K562 (cell line): Measurements from ENCODE around the gene WASF2. TPM values are rescaled to one million over a fixed set of nuclear protein-coding genes. Genes with fewer than 3 reads are reported as not detected.

Experiments
- KDM1A ChIP-seq, 2 experiments: fragments of 450-650 bp; IDR thresholded peaks; 2 replicates each; pipeline ENCODE4 v1.6.1; 2016; ENCODE audit warnings: mild to moderate bottlenecking in 2 of 2
- MAZ ChIP-seq, 2 experiments: fragments of 450-650 bp in 1 of 2; sonication (generic) in 1 of 2; formaldehyde crosslinking; IDR thresholded peaks in 1 of 2; conservative IDR thresholded peaks in 1 of 2; 2 replicates each; pipeline versions ENCODE4 v1.4.0 to v1.5.0; 2020; ENCODE audit warnings: mild to moderate bottlenecking in 1 of 2, missing genetic modification reagents in 1 of 2
- POLR2B ChIP-seq: fragments of 450-650 bp; IDR thresholded peaks from 2 replicates; pipeline ENCODE4 v1.6.1; 2018; ENCODE audit warnings: low read depth; ENCODE audit not compliant: partially characterized antibody
- RBBP5 ChIP-seq: fragments of 200-600 bp; sonication (generic); IDR thresholded peaks from 2 replicates; pipeline ENCODE4 v1.6.1; 2012; ENCODE audit warnings: borderline replicate concordance, mild to moderate bottlenecking, low read length, control low read depth, inconsistent platforms; ENCODE audit not compliant: insufficient read depth, poor library complexity, severe bottlenecking
- SIN3A ChIP-seq, 2 experiments: fragments of 150-350 bp in 1 of 2; IDR thresholded peaks; 2 replicates each; pipeline ENCODE4 v1.6.1; 2011 to 2016; ENCODE audit warnings: borderline replicate concordance in 2 of 2, low read depth in 2 of 2, low read length in 2 of 2, mild to moderate bottlenecking in 2 of 2, moderate library complexity in 2 of 2; ENCODE audit not compliant: control insufficient read depth in 1 of 2
- SREBF1 ChIP-seq: fragments of 150-350 bp; IDR thresholded peaks from 2 replicates; pipeline ENCODE4 v1.6.1; 2014; ENCODE audit warnings: antibody characterized with exemption, low read depth, low read length, borderline replicate concordance
- TOE1 ChIP-seq, 2 experiments: fragments of 450-650 bp in 1 of 2; sonication (generic) in 1 of 2; formaldehyde crosslinking in 1 of 2; IDR thresholded peaks; 2 replicates each; pipeline versions ENCODE4 v1.7.1 to v1.8.0; 2016 to 2022; ENCODE audit warnings: borderline replicate concordance in 2 of 2, mild to moderate bottlenecking in 2 of 2, antibody characterized with exemption in 1 of 2, inconsistent platforms in 1 of 2, low read depth in 1 of 2, missing genetic modification reagents in 1 of 2, moderate library complexity in 1 of 2
- USF1 ChIP-seq: sonication (generic); formaldehyde crosslinking; IDR thresholded peaks from 2 replicates; pipeline ENCODE4 v1.9.0; 2022; ENCODE audit warnings: mild to moderate bottlenecking, missing genetic modification reagents
- ZFP1 ChIP-seq: fragments of 450-650 bp; formaldehyde crosslinking; IDR thresholded peaks from 2 replicates; pipeline ENCODE4 v1.4.0; 2020; ENCODE audit warnings: mild to moderate bottlenecking, mixed read lengths
- ZNF175 ChIP-seq: fragments of 200-800 bp; sonication (Bioruptor generic); IDR thresholded peaks from 2 replicates; pipeline ENCODE4 v1.6.1; 2016; ENCODE audit warnings: low read depth, mild to moderate bottlenecking, missing genetic modification characterization, missing compliant biosample characterization
- ZNF609 ChIP-seq: sonication (generic); formaldehyde crosslinking; IDR thresholded peaks from 2 replicates; pipeline ENCODE4 v1.8.1; 2023; ENCODE audit warnings: missing genetic modification reagents, mild to moderate bottlenecking, borderline replicate concordance
- polyA plus RNA-seq, 8 experiments: library from polyadenylated mRNA; depleted of rRNA in 4 of 8; stranded (reverse) in 5 of 8; unstranded in 3 of 8; fragments of >200 nt; fragmentation: Nextera tagmentation in 2 of 8; fragmentation: Illumina TruSeq in 1 of 8; extraction: Ambion mirVana in 2 of 8; extraction: Trizol in 1 of 8; gene quantifications; 2 replicates each; pipeline versions ENCODE4 v1.2.1 to v1.2.3, GENCODE V29; 2011 to 2014; ENCODE audit warnings: inconsistent platforms in 1 of 8, missing spikeins in 1 of 8
- total RNA-seq, 7 experiments: library from RNA; depleted of rRNA in 6 of 7; stranded (reverse); fragments of >200 nt in 6 of 7; fragmentation: Illumina TruSeq in 2 of 7; extraction: Trizol in 2 of 7; gene quantifications; 2 replicates each; pipeline versions ENCODE4 v1.2.1 to v1.2.3, GENCODE V29; 2011 to 2021; ENCODE audit warnings: low replicate concordance in 1 of 7

Gene WASF2
- total and polyA plus RNA-seq, 9 of the 15 experiments (the other 6 are each of a cell fraction or from before 2014, with no cell fraction given), result 8.2 to 163 (median 31.2) TPM

GRCh38 chr1:27525296-27526272 lies 35.6 kb upstream of the WASF2 start (continued):
- TF ChIP-seq TOE1 (IDR thresholded peaks at IDR 0.05; ENCODE audit: borderline replicate concordance) (no peak), TOE1 (CRISPR knock-in tag; IDR thresholded peaks at IDR 0.05; ENCODE audit: borderline replicate concordance, low read depth) (0 out of 2 replicates have a peak, but pooled peaks have one; percentile 69), POLR2B (peak; percentile 66), SREBF1 (no peak), RBBP5 (peak; percentile 91), ZNF609 (0 out of 2 replicates have a peak, but pooled peaks have one; percentile 61), KDM1A (IDR thresholded peaks at IDR 0.05) (peak in 1 of 2 experiments; percentile 88; a peak in 2 of 4 replicates), USF1 (CRISPR knock-in tag) (0 out of 2 replicates have a peak, but pooled peaks have one; percentile 41), MAZ (CRISPR knock-in tag; conservative IDR thresholded peaks at IDR 0.05 in 1 of 2, IDR thresholded peaks at IDR 0.05 in 1 of 2) (peak; percentile 64 to 83; a peak in 3 of 4 replicates), SIN3A (IDR thresholded peaks at IDR 0.05; ENCODE audit: borderline replicate concordance in 2 of 2, control insufficient read depth in 1 of 2, low read depth in 2 of 2, low read length in 2 of 2) (peak; percentile 55 to 69; a peak in 2 of 4 replicates), ZNF175 (CRISPR knock-in tag) (no peak), ZFP1 (CRISPR knock-in tag) (no peak)
